ENCODE results near the gene ANXA9.
A peak's percentile ranks its signal among the peaks of the same experiment; 100 is the strongest.

DNA sequence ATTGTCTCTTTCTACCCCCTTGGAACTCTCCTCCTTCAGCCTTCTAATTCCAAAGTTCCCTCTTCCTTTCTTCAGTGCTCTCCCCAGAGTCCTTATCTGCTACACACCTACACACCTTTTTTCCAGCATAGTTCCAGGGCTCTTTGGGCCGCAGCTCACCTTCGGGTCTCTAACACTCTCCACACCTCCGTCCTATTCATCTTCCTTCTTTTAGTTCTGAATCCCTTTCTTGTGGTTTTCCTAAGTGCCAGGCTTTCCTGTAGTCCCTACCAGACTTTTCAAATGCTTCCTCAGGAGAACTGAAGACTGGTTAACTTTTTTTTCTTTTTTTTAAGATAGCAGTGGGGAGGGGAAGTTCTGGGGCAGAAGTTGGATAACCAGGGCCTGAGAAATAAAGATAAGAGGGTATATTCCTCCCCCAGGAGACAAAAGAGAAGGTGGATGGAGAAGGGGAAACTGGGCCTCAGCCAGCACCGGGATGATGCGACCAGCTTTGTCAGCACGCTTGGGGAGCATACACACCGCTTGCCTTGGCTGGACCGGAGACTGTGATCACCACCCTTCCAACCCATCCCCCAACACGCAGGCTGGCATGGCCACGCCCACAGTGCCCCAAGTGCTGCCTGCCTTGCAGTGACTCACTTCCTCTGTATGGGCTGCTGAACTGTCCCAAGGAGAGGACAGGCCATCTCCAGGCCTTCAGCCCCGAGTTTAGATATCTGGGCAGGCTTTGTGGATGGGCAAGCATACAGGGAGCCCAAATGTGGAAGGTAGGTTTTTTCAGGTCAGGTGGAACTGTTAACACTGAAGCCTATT is 5.0 kb upstream of the ANXA9 start:
- TF ChIP-seq, protein P1, sequence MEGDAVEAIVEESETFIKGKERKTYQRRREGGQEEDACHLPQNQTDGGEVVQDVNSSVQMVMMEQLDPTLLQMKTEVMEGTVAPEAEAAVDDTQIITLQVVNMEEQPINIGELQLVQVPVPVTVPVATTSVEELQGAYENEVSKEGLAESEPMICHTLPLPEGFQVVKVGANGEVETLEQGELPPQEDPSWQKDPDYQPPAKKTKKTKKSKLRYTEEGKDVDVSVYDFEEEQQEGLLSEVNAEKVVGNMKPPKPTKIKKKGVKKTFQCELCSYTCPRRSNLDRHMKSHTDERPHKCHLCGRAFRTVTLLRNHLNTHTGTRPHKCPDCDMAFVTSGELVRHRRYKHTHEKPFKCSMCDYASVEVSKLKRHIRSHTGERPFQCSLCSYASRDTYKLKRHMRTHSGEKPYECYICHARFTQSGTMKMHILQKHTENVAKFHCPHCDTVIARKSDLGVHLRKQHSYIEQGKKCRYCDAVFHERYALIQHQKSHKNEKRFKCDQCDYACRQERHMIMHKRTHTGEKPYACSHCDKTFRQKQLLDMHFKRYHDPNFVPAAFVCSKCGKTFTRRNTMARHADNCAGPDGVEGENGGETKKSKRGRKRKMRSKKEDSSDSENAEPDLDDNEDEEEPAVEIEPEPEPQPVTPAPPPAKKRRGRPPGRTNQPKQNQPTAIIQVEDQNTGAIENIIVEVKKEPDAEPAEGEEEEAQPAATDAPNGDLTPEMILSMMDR (IDR thresholded peaks at IDR 0.05): no peak
- peak; percentile 88 for TF ChIP-seq POLR2A (IDR thresholded peaks at IDR 0.05)
